Raji (cell line): Measurements from ENCODE around the gene PIGK.

Experiments used
- POLR2A ChIP-seq: IDR thresholded peaks from 2 replicates; pipeline ENCODE4 v1.6.1; 2011; ENCODE audit warnings: low read depth, low read length, control low read depth; ENCODE audit not compliant: insufficient read depth

Gene PIGK

GRCh38 chr1:77065693-77066342 is 153.4 kb downstream of the PIGK start:
- no peak for TF ChIP-seq POLR2A

DNA sequence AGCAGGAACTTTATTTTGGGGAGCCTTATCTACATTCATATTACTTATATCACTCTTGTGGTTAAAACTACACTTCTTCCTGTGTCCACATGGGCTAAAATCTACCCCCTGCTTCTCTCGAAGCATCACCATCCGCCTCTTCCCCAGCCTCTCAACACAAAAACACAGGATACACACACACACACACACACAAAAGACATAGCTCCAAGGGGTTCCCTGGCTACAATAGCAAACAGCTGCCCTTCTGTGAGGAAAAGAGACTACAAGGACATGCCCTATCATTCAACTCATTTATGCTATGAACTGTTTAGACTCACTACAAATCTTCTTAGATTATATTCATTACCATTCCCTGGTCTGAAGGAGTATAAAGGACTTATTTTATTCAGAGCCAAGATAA is 155.0 kb downstream of the PIGK start:
- no peak for TF ChIP-seq POLR2A

DNA sequence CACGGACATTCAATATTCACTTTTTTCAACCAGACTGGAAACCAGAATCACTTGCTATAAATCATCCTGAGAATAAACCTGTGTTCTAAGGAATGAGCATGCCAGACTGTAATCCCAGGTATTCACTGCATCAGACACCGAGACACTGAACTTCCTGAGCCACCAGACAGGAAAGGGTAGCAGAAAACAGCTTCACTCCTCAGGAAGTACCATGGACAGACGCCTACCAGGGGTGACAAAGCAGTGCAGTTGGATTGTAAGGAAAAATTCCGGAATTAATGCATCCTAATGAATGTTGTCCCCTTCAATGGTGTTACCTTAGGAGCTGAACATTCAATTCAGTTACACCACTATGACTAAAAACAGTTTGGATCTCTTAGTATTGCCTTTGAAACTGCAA is 156.1 kb downstream of the PIGK start:
- TF ChIP-seq POLR2A: no peak

- TF ChIP-seq POLR2A: no peak
Observed at GRCh38 chr1:77061162-77061561, 158.1 kb downstream of the PIGK start.

DNA sequence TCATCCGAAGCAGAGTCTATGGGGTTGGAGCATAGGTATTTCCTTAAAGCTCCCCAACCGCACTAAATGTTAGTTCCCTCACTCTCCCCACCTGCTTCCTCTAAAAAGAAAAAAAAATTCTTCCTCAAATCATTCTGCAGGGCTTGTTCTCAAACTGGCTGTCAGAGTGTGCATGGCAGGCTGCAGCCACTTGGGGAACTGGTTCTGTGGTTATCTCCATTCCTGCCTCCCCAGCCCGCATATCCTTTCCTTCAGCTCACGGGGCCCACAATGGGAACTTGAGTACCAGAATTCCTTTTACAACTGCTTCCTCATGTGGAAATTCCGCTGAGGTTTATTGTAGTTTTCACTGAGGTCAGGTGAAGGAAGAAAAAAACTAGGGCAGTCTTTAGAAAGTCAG is 159.2 kb downstream of the PIGK start:
- TF ChIP-seq POLR2A: no peak

- TF ChIP-seq POLR2A: no peak
Observed at GRCh38 chr1:77057994-77058585, 161.1 kb downstream of the PIGK start.

GRCh38 chr1:77056525-77056924 is 162.7 kb downstream of the PIGK start:
- no peak for TF ChIP-seq POLR2A

DNA sequence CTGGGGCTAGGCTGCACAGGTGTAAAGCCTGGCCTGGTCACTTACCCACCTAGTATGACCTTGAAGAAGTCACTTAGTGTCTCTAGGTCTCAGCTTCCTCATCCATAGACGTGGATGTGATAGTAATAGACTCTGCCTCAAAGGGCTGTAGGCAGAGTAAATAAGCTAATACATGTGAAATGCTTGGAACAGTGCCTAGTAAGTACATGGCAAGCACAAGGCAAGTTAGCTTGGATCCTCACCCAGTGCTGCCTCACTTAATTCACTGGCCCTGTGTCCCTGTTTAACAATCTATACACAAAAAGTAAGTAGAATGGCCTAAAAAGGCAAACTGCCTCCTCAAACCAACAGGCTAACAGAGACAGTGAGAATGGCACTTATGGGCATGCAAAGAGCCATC is 167.8 kb downstream of the PIGK start:
- no peak for TF ChIP-seq POLR2A

DNA sequence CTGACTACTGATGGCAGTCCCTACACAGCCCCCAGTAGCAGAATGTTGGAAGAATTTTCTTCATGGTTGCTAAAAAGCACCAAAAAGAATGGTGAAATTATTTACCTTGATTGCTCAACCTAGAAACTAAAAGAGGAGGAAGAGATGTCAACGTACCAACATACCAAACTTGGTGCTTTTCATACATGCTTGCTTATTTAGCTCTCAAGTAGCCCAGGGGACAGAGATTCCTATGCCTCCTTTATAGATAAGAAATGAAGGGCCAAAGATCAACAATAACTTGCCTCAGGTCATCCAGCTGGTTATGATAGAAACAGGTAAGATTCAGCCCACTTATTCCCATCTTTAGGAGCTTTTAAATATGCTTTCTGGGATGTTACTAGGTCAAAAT is 170.6 kb downstream of the PIGK start:
- no peak for TF ChIP-seq POLR2A

DNA sequence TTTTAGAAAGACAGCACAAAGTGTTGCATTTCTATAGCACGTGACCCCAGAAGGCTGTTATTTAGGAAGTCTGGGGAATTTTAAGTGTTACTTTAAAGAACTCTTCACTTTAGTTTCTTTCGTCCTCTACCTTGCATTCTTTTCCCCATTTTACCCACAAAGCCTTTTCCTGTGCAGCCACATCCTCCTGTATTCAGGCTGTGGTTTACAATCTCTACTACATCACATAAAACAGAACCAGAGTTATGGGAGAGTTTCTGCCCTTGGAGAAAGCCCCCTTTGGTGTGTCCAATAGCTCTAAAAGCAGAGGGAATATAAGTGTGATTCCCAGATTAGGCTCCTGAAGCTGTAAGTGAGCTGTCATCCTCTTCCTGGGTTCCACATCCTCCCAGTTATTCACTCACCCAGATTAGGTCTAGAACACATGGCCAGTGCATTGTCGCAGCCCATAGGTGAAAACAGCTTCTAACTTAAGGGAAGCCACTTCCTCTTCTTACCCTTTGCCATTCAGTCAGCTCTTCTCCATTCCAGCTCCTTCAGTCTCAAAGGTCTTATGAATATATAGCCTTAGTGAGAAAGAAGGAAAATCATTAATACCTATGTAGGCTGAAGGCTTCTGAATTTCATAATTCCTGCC is 171.1 kb downstream of the PIGK start:
- no peak for TF ChIP-seq POLR2A

GRCh38 chr1:77047575-77047974 is 171.7 kb downstream of the PIGK start:
- no peak for TF ChIP-seq POLR2A

GRCh38 chr1:77044133-77044849 is 174.9 kb downstream of the PIGK start:
- TF ChIP-seq POLR2A: no peak

- no peak for TF ChIP-seq POLR2A
Observed at GRCh38 chr1:77040826-77041225, 178.4 kb downstream of the PIGK start.

DNA sequence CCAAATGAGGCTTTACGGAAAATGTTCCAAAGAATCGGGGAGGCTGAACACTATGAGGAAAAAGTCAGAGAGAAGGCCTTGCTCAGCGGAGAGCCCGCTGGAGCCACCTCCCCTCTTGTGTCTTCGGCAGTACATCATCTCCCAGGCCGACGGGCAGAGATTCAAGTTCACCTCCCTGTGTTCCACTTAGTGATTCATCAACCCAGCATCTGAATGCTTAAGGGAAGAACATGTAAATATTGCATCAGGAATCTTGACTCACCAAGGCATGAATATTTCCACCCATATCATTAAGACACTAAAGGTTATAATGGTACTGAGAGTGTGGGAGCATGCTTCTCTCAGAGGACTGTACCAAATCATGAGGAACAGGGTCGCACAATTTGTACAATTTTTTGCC is 179.5 kb downstream of the PIGK start:
- TF ChIP-seq POLR2A: no peak

- TF ChIP-seq POLR2A: no peak
Observed at GRCh38 chr1:77039111-77039510, 180.1 kb downstream of the PIGK start.
